D341Med (cell line): ENCODE results near the gene DENND1C.
A peak's percentile ranks its signal among the peaks of the same experiment; 100 is the strongest.

Source experiments
- DNase-seq: peaks from one replicate; pipeline ENCODE4 v3.0.0; 2012; ENCODE audit warnings: low spot score

DENND1C gene

DNA sequence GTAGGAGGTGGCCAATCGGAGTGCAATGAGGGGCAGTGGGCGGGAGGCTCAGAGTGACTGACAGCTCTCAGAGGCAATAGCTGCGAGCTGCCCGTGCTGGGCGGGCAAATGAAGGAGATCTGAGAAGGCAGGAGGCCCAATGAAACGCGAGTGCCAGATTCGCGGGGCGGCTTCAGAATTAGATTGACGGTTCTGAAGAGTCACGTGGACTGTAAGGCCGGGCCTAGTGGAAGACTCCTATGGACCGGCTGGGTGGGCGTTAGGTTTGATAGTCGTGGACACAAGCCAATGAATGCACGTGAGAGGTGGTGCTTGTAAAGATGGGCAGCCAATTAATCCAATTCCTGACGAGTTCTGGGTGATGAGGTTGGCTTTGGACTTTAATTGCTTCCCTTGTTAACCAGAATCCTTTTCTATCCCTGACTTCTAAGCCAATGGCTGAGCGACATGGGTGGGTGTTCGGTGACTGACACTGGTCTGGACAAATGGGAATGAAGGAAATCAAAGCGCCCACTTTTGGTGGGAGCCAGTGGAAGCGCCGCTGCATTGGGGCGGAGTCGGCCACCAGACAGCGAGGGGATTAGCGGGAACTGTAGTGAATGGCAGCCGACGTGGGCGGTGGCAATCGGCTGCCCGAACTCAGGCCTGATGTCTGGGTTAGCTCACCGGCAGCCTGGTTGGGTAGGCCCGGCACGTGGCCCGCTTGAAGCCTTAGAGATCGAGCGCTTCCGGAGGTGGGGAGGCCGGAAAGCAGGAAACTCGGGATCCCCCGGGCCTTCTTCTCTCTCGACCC is 56.5 kb downstream of the DENND1C start:
- peak; percentile 96 for DNase-seq

DNA sequence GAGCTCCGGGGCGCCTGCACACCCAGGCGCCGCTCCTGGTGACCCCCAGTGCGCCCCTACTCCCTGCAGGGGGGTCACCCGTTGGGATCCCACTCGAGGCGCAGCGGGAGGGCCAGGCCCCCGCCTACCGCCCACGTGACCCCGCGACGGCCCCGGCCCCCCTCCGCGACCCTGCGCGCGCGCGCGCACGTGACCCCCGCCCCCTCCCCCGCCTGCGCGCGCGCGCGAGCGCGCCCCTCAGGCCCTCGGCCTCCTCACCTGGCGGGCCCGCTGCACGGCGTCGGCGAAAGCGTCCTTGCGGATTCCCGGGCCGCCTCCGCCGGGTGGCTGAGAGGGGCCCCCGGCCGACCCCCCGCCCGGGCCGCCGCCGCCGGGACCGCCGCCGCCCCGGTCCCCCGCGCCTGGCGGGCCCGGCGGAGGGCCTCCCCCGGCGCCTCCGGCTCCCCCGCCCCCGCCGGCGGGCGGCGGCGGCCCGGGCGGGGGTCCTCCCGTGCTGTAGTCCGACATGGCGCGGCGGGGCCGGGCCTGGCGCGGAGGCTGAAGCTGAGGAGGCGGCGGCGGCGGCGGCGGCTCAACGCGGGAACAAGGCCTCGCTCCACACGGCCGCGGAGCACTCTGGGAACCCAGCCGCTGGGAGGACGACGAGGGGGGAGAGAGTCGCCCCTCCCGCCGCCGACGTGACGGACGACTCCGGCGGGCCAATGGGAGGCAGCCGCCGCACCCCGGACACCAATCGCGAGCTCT is 57.2 kb downstream of the DENND1C start, which contains the start of gene KHSRP:
TSS of gene KHSRP (minus strand) at position 617 of the 744 bp plus-strand sequence. CDS start at position 507, 110 bp downstream.
- DNase-seq, result peak; percentile 98

DNA sequence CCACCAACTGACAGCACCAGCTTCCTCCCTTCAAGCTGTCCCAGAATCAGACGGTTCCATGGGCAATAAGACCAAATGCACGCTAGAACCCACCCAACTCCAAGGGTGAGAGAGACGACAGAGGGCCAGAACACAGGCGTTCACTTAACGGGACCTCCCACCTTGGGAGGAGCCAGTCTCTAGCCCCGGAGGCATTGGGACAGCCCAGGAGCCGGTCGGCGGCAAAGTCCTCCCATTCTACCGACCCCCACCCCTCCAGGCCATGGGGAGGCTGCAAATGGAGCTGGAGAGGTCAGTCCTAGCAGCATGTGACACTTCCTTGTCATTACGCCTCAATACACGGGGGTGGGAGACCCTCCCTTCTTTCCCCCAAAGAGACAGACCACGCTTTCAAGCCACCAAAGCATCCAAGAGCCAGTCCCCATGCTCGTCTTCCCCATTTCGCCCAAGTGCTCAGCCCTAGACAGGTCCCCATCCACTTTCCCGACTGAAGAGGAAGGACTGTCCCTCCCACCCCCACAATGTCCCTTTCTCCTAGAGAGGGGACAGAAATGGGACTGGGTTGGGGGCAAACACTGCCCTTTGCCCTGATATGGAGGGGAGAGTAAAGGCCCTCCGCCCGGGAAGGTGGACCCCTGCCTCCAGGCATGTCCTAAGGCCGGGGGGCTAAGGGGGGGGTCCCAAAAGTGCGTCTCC is 57.9 kb downstream of the DENND1C start:
- DNase-seq, result peak; percentile 60

DNA sequence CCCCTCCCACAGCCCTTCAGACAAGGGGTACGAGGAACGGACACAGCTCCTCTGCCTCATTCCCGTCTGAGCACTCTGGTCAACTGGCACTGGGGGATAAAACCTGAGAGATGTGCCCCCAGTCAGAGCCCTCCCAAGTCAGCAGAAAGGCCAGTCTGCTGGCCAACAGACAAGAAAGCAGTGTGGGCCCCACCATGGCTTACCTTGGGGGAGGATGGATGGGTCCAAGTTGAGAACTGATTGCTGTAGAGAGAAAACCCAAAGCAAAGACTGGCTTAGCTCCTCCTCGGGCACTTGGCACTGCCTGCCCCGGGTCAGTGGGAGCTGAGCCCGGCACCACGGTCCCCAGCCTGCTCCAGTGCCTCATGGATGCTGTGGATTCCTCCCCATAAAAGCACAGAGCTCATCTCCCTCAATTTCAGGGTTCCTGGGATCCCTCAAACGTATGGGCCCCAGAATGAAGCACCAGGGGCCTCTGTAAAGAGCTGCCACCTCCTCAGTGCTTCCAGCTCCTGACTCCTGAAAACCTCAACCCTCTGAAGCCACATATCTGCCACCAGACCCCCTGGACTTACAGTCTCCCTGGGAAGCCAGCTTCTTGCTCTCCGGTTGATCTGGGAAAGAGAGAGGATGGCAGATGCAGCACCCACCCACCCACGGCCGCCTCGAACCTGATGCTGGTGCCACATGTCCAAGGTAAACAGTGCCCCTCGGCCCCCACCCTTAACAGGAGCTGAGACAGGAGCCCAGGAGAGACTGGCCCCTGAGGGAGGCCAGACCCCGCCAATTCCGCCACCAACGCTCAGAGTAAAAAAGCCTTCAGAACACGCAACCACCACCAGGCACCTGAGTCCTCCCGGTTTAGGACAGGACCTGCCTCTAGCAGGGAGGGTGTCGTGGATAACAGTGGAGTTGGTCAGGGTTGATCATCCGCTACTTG is 60.2 kb downstream of the DENND1C start:
- no peak for DNase-seq

DNA sequence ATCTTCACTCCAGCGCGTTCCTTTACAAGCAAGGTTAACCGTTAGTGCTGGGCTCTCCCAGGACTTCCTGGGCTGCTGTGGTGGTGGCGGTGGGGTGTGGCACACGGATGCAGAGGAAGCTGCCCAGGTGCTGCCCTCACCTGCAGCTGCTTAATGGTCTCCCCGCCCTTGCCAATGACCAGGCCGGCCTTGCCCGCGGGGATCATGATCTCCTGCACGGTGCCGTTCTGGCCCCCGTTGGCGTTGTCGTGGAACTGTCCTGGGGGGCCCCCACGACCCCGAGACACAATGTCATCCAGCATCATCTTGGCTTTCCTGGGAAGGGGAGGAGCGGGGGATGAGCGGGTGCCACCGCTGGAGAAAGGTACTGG is 63.0 kb downstream of the DENND1C start:
- DNase-seq, result no peak

DNA sequence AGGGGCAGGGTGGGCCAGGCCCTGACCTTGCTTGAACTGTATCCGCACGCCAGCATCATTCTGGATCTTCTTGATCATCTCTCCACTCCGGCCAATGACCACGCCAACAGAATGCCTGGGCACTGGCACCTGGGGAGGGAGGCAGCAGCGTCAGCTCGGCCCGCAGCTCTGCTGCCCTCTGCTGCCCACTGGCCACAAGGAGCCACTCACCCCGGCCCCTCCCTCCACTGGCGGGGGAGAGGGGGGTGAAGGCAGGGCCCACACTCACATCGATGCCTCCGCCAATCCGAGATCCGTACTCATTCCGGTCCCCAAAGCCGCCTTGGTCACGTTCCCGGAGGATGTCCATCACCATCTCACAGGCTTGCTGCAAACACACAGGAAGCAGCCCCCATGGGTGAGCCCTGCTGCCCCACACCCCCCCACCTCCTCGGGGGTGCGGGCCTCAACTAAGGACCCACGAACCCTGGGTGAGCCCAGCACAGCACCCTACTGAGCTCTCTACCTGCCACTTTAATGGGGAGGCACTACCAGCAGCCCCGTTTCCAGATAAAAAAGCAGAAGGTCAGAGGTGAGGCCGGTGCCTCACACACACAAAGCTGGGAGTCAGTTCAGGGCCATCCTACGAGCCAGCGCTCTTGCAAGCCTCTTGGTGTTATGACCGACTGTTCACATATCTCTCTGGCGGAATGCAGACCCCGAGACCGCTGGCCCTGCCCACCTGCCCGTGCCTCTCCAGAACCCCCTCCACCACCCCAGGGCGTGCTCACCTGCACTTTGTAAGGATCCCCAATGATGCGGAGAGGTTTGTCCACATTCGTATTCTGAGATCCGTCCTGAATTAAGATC is 63.6 kb downstream of the DENND1C start:
- DNase-seq, result no peak
